Kasumi-1 (cell line): ENCODE results near the gene FEM1B.

ENCODE experiments used
- DNase-seq, 2 experiments: peaks; one replicate each; lab custom pipeline; 2025; lab: John Stamatoyannopoulos, UW

FEM1B gene

DNA sequence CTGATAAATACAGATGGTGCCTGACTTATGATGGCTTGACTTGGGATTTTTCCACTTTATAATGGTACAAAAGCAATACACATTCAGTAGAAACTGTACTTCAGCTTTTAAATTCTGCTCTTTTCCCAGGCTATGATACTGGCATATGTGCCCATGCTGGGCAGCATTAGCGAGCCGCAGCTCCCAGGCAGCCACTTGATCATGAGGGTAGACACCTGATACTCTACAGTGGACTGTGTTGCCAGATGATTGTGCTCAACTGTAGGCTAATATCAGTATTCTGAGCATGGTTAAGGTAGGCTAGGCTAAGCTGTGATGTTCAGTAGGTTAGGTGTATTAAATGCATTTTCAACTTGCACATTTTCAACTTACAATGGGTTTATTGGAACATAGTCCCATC, 17.7 kb upstream of the FEM1B start:
- no peak for DNase-seq

DNA sequence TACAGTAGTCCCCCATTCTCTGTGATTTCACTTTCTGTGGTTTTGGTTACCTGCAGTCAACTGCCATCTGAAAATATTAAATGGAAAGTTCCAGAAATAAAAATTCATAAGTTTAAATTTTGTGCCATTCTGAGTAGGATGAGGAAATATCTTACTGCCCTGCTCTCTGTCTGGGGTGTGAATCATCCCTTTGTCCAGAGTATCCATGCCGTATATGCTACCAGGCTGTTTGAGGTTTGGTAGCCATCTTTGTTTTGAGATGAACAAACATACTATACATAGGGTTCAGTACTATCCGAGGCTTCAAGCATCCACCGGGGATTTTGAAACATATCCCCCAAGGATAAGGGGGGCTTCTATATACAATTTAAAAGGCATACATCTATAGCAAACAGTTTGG, 16.3 kb upstream of the FEM1B start:
- no peak for DNase-seq

DNA sequence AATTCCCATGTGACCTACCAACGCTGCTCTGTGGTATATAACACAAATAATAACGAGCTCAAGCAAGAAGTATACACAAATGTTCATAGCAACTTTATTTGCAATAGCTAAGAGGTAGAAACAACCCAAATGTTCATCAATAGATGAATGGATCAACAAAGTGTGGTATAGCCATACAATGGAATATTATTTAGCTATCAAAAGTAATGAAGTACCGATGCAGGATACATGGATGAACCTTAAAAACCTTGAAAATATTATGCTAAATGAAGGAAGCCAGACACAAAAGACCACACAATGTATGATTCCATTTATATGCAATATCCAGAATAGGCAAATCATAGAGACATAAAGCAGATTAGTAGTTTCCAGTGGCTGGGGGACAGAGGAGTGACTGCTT, 15.6 kb upstream of the FEM1B start:
- DNase-seq, result no peak

DNA sequence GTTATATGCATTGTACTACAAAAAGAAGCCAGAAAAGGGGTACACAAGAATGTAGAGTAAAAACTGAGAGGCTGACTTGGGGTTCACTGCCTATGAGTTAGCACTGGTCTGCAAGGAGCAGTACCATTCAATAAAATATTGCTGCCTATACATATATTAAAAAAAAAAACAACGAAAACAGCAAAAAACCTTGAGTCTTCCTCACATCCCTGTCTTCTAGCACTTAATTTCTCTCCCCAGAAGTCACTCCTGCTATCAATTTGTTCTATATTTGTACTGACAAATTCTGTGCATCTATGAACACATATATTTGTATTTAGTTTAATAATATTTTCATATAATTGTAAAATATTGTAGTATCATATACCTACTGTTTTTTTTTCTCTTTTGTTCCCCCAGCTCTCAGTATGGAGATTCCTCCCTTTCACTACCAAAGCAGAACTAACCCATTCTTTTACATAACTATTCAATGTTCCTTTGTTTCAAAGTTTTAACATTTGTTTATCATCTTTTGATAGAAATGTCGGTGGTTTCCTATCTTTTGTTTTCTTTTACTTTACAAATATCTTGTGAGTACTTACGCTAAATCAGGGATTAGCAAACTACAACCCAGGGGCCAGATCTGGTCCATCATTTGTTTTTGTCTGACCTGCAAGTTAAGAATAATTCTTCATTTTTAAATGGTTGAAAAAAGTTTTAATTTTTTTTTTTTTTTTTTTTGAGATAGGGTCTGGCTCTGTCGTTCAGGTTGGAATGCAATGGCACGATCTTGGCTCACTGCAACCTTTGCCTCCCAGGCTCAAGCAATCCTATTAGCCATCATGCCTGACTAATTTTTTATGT, 14.8 kb upstream of the FEM1B start:
- no peak for DNase-seq

DNA sequence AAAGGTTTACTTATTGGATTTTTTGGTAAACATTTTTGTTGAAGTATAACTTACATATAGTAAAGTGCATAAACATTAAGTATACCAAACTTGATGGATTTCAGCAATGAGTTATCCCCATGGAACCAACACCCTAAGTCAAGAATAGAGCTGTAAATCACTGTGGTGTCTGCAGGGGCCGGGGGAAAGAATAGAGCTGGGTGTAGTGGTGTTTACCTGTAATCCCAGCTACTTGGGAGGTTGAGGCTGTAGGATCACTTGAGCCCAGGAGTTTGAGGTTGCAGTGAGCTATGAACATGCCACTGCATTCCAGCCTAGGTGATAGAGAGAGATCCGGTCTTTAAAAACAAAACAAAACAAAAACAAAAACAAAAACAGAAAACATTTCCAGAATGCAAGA, 13.3 kb upstream of the FEM1B start:
- DNase-seq, result no peak

DNA sequence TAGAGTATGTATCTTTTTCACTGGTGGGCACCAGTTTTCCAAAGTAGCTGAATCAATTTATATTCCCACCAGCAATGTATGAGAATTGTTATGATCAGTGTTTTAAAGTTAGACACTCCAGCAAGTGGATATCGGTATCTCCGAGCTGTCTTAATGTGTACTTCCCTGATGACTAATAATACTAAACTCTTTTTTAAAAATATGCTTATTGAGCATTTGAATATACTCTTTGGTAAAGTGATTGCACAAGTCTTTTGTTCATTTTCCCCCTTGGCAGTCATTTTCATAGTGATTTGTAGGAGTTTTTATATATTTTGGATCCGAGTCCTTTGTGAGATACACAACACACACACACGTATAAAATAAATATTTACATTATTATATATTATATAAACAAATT, 12.5 kb upstream of the FEM1B start:
- no peak for DNase-seq

DNA sequence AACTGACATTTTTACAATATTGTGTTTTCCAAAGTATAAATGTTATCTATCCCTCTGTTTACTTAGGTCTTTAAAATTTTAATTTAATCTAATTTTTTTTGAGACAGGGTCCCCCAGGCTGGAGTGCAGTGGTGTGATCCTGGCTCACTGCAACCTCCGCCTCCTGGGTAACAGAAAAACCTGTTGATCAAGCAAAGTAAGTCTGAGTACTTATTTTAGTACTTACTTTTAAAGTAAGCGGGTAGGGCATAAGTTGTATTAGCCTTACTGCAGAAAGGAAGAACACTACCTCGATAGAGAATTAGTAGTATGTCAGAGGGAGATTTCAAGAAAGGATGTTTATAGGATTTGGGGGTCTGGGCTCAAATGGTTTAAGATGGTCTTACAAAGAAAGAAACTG, 11.9 kb upstream of the FEM1B start:
- no peak for DNase-seq

DNA sequence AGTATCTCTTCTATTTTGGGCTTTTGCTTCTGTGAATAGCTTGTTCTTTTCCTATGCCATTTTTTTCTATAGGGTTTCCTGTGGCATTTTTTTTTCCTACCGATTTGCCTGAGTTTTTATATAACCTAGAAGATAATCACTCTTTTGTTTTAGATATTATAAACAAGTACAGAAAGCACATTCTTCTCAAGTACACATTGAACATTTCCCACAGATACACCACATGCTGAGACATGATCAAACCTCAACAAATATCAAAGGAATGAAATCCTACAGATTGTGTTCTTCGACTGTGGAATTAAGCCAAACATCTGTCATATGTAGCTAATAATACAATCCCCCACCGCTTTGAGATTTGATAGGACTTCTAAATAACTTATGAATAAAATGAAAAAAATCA, 9.1 kb upstream of the FEM1B start:
- DNase-seq, result no peak

DNA sequence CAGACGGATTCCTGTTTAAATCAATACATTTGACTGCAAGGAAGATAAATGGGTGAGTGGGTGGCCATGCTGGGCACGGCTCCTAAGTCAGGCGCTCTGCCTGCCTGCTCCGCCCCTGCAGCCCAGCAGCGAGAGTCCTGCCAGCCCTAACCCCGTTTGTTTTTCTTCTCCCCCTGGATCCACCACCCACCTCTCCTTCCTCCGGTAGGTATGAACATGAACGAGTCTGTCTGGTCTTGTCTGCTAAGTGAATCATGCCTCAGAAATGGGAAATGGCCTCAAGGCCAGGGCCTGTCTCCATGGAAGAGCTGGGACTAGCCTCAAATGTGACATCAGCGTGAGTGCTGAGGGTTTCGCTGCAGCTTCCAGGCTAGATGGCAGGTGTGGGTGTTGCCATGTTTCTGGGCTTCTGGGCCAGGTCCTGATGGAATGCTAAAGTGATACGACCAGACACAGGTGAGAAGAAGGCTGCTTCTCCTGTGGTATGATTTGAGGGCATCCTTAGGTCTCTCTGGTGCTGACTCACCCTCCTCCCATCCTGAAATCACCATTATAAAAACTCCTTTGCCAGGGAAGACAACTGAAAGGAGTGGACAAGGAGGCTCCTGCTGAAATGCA, 5.6 kb upstream of the FEM1B start:
- DNase-seq, result no peak

DNA sequence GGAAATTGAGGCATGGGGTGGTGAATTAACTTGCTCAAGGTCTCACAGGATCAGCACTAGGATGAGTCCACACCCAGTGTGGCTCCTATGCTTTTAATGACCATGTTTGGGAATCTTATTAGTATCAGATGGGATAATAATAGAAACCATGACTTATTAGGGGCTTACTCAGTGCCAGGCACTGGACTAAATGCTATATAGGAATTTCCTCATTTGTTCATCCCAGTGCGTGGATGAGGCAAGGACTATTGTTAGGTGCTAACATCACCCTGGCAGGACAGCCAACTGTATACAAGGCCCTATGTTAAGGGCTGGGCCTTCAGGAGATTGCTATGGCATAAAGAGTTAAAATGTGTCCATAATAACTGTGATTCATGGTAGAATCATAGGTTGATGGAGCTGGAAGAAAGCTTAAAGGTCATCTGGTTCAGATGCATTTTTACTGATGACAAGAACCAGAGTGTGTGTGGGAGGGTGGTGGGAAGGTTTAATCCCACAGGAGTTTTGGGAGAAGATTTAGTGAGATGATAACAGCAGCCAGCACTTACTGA, 4.7 kb upstream of the FEM1B start:
- no peak for DNase-seq

DNA sequence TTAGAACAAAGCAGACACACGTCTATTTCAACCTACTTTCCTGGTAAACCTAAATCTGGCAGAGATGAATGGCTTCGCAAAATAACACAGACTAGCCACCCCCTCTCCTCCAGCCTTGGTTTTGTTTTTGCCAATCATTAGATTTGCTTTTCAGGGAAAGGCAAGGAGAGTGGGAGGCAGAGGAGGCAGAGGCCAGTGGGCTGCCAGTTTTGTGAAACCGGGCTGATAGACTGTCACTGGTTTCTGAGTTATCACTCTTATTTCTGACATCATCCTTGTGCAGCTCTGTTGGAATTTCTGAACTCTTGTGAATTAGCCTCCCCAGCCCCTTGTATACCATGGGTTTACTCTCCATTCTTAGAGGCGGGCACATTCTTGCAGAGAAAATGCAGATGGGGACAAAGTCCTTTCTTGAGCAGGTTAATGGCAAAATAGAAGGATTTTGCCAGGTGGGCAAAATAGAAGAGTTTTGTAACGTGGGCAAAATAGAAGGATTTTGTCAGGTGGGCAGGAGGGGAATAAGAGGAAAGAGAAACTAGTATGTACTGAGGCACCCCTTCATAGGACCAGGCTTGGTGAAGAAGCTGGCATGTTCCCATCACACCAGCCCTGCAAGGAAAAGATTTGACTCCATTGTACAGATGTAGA, 3.2 kb upstream of the FEM1B start:
- no peak for DNase-seq

DNA sequence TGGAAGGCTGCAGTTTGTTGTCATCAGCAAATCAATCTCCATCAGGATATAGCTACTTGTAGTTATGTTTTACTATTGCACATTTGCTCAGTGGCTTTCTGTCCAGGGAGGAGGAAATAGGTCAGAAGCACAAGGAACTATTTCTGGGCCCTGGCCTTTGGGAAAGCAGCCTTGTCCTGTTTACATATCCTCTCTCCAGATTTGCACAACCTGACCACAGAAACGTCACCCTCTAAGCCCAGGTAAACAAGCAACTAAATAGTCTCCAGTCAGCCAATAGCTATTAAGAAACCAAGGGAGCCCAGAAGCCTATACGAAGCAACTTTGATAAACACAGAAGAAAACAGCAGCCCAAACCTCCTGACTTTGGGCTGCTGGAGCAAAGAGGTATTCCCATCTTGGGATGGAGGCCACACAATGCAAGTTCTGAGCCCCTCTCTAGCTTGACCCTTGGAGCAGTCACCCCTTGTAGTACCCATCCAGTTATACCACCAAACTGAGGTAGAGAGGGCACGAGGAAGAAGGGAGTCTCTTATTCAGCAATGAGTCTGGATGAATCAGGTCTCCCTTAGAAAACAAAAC, 2.3 kb upstream of the FEM1B start:
- DNase-seq, result no peak

DNA sequence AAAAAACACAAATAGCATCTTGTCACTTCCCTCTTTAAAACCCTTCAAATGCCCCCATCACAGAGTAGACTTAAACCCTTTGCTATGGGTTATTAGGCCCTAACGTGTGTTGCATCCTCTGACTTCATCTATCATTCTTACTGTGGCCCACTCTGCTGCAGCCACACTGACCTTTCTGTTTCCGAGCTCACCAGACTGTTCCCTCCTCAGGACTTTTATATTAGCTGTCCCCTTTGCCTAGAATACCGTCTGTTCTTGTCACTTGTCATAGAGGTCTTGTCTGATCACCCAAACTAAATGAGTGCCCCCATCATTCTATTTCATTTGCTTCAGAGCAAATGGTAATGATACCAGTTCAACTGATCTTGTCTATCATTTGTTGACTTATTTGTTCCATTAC, 877 bp upstream of the FEM1B start:
- DNase-seq, result no peak

DNA sequence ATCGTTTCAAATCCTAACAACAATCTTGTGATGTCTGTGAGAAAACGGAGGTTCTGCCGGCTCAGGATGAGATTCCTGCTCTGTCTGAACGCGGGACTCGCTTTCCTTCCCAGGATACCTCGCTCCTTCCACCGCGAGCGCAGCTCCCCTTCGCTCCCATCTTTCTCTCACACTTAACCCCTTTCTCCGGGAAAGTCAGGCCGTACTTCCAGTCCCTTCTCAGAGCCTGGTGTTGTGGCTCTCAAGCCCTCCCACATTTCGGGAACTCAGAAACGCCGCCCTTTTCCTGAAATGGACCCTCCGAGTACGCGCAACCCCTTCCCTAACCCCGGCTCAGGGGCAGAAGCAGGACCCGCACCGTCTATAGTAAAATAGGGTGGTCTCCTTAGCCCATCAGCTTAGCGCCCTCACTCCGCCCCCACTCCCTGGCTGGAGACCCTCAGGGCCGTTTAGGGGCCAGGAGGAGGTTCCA, 378 bp upstream of the FEM1B start:
- DNase-seq, result peak; percentile 75 to 86

DNA sequence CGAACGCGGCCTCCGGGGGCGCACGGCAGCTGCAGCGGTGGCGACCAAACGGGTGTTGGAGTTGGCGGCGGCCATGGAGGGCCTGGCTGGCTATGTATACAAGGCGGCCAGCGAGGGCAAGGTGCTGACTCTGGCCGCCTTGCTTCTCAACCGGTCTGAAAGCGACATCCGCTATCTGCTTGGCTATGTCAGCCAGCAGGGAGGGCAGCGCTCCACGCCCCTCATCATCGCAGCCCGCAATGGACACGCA, 725 bp downstream of the FEM1B start:
- DNase-seq, result peak in 1 of 2 experiments; percentile 45

DNA sequence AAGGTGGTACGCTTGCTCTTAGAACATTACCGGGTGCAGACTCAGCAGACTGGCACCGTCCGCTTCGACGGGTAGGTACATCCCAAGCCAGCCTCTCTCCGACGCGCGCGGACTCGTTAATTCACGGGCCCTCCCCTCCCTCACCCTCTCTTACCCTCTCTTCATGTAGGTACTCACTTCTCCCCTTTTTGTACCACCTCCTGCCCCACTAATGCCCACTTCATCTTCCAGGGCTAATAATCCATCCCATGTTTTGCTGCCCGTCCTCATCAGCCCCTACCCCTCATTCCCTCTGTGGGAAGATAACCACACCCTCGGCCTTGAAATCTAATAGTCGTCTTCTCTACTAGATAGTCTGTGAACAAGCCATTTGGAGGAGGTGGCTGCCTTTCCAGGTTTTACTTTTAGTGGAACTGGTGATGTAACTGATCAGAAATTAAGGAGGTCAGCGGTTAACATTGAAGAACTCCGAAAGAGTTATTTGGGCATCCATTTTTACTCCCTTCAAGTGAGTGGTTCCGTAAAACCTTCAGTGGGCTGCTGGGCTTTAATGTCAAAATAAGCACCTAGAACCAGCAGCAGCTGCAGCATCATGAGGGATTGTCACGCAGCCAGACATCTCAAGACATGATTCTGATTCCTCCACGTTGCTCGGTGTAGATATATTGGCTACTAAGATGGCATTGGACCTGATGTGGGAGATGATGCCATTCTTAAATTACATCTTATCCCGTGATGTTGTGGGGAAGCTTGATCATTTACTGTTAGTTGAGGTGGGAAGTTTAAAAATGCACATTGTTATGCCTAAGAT, 1.3 kb downstream of the FEM1B start:
- DNase-seq, result peak; percentile 21 to 47

DNA sequence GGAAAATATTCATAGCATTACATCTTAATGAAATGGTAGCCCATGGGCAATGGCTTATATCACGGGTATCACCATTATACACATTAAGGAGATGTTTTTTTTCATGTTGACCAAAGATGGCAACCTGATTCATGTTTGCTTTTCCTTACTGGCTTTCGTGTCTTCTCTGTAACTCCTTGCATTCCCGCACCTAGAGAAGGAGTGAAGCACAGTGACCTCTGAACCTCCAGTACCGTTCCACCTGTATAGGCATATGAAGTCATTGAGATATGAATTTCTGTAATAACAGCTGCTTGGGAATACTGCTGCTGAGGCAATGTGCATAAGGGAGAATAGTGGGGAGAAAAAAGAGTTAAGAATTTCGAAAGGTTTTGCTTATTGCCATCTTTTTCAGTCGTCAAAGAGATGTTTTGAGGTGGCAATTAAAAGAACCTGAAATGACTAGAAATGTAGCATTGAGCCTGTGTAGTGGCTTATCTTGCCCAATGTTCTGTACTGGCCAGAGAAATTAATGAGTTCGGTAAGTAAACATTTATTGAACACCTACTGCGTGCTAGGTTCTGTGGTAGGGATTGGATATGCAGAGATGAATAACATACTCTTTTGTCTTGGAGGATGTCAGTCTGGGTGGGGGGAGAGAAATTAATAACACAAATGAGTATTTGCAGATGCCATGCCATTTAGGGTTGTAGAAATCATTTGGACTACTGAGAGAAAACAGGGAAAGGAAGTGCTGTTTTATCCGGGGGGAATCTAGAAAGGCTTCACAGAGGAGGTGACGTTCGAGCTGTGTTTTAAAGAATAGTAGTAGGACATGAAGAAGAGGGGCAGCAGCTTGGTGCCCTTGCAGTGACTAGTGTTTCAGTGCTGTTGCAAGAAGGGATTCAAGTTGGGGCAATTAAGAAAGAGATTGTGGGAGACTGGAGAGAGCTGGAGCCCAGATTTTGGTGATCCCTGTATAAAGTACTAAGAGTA, 2.5 kb downstream of the FEM1B start:
- no peak for DNase-seq

DNA sequence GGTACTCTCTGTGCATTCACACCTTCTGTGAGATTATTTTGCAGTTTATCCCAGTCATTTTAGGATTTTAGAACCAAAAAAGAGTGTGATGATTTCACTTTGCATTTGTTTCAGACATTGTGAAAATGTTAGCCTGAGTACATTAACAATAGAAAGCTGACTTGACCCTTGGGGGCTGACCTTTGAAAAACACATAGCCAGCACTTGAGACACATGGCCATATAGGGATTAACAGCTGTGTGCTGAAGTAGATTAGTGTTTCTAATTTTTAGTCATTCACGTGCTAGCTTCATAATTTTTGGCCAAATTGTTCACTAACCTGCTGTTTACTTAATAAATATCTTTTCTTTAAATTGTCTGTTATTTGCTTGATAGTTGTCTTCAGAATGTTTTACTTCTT, 3.5 kb downstream of the FEM1B start:
- no peak for DNase-seq

DNA sequence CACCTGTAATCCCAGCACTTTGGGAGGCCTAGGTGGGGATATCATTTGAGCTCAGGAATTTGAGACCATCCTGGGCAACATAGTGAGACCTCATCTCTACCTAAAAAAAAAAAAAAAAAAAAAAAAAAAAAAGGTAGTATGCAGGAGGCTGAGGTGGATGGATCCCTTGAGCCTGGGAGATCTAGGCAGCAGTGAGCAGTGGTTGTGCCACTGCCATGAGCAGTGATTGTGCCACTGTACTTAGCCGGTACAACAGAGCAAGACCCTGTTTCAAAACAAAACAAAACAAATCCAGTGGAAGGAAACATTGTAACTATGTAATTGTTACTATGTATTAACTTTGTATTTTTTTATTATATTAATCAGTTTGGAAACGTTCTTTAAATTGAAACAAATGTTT, 5.9 kb downstream of the FEM1B start:
- no peak for DNase-seq

DNA sequence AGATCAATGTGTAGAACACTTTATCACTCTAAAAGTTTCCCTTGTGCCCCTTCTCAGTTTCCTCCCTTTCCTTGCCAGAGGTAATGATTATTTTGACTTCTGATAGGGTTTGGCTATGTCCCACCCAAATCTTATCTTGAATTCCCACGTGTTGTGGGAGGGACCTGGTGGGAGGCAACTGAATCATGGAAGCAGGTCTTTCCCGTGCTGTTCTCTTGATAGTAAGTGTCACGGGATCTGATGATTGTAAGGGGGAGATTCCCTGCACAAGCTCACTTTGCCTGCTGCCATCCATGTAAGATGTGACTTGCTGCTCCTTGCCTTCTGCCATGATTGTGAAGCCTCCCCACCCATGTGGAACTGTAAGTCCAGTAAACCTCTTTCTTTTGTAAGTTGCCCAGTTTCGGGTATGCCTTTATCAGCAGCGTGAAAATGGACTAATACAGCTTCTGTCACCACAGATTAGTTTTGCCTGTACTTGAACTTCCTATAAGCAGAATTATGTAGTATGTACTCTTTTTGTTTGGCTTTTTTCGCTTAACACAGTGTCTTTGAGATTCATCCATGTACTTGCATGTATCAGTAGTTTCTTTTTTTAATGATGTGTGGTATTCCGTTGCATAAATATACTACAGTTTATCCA, 7.2 kb downstream of the FEM1B start:
- no peak for DNase-seq
